GM21390 (cell line): ENCODE measurements around the gene BLOC1S1.

ENCODE experiments used
- ATAC-seq: cut with Tn5 transposase; IDR thresholded peaks from one replicate; pipeline ENCODE4 v1.9.1; 2021; ENCODE audit not compliant: unreplicated experiment

The BLOC1S1 gene

GRCh38 chr12:55715833-55716581 lies at the start of gene BLOC1S1:
Gene BLOC1S1 (plus strand): TSS chr12:55716046. CDS start chr12:55716052, 6 bp downstream.
- ATAC-seq, result peak; percentile 87

GRCh38 chr12:55666508-55666907 lies 49.3 kb upstream of the BLOC1S1 start:
- ATAC-seq, result no peak

GRCh38 chr12:55670276-55670675 lies 45.6 kb upstream of the BLOC1S1 start:
- ATAC-seq, result no peak

GRCh38 chr12:55671746-55672145 lies 44.1 kb upstream of the BLOC1S1 start:
- ATAC-seq, result no peak

- peak; percentile 99 for ATAC-seq
Measured at GRCh38 chr12:55673638-55674037, 42.2 kb upstream of the BLOC1S1 start.

- ATAC-seq, result no peak
Measured at GRCh38 chr12:55675666-55676065, 40.2 kb upstream of the BLOC1S1 start.

GRCh38 chr12:55676707-55677106 lies 39.1 kb upstream of the BLOC1S1 start:
- no peak for ATAC-seq

GRCh38 chr12:55679691-55680090 lies 36.2 kb upstream of the BLOC1S1 start:
- no peak for ATAC-seq

GRCh38 chr12:55681142-55682077 lies 34.4 kb upstream of the BLOC1S1 start:
- ATAC-seq, result no peak

GRCh38 chr12:55682087-55682796 lies 33.6 kb upstream of the BLOC1S1 start:
- ATAC-seq, result no peak

GRCh38 chr12:55683676-55684075 lies 32.2 kb upstream of the BLOC1S1 start:
- ATAC-seq, result no peak

- ATAC-seq, result no peak
Measured at GRCh38 chr12:55684761-55685370, 31.0 kb upstream of the BLOC1S1 start.

GRCh38 chr12:55685671-55686070 lies 30.2 kb upstream of the BLOC1S1 start:
- no peak for ATAC-seq

GRCh38 chr12:55686366-55687010 lies 29.4 kb upstream of the BLOC1S1 start:
- no peak for ATAC-seq

GRCh38 chr12:55687746-55688145 lies 28.1 kb upstream of the BLOC1S1 start:
- no peak for ATAC-seq

GRCh38 chr12:55688716-55689655 lies 26.9 kb upstream of the BLOC1S1 start:
- no peak for ATAC-seq

GRCh38 chr12:55692631-55693322 lies 23.1 kb upstream of the BLOC1S1 start:
- no peak for ATAC-seq

- ATAC-seq, result no peak
Measured at GRCh38 chr12:55693323-55694187, 22.3 kb upstream of the BLOC1S1 start.
